HL-60 (cell line): ENCODE measurements around the gene SULT6B1.

Experiments used
- DNase-seq, 2 experiments: peaks; one replicate each; pipeline ENCODE4 v3.0.0-alpha.2; 2010 to 2020; ENCODE audit warnings: low read depth in 1 of 2, low spot score in 1 of 2
- H3K27ac ChIP-seq: fragments of 250-450 bp; sonication (Bioruptor Pico); replicated peaks from 2 replicates; pipeline ENCODE4 v1.5.1; 2020; ENCODE audit warnings: mild to moderate bottlenecking, moderate library complexity
- H3K27me3 ChIP-seq: fragments of 250-450 bp; sonication (Bioruptor Pico); 2 replicates; pipeline ENCODE4 v1.5.1; 2021; ENCODE audit warnings: mild to moderate bottlenecking, moderate library complexity; ENCODE audit not compliant: insufficient read depth, poor library complexity, severe bottlenecking
- H3K4me3 ChIP-seq: replicated peaks from 2 replicates; pipeline ENCODE4 v1.5.1; 2011; ENCODE audit warnings: mild to moderate bottlenecking, control low read depth, low read length; ENCODE audit not compliant: insufficient read depth
- GABPA ChIP-seq: IDR thresholded peaks from 2 replicates; pipeline ENCODE4 v1.6.1; 2012; ENCODE audit warnings: low read depth
- POLR2AphosphoS5 ChIP-seq: IDR thresholded peaks from 2 replicates; pipeline ENCODE4 v1.6.1; 2012; ENCODE audit warnings: low read depth
- SPI1 ChIP-seq: IDR thresholded peaks from 2 replicates; pipeline ENCODE4 v1.6.1; 2012; ENCODE audit warnings: low read depth, mild to moderate bottlenecking, borderline replicate concordance
- TF ChIP-seq, protein P1 (sequence below): IDR thresholded peaks from one replicate; pipeline ENCODE4 v1.5.1; 2011; ENCODE audit warnings: low read length, control low read depth, inconsistent platforms; ENCODE audit not compliant: insufficient read depth
- TF ChIP-seq, protein P2 (sequence below): IDR thresholded peaks from 2 replicates; pipeline ENCODE4 v1.6.1; 2012; ENCODE audit warnings: low read depth; ENCODE audit not compliant: insufficient replicate concordance

SULT6B1 gene

DNA sequence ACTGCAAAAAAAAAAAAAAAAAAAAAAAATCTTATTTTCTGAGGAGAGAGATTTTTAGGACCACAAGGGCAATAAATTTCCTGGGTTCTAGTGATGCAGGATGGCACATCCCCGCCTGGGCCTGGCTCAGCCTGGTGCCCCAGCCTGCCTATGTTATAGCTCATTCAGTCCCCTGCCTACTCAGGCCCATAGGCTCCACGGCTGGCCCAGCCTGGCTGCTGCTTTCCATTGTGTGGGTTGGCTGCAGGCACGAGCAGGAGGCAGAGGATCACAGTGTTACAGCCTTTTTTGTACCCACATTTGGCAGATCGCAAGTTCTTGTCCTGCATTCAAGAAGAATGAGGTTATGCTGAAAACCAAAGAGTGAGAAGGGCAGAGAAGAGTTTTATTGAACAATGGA lies 2.8 kb upstream of the SULT6B1 start:
- TF ChIP-seq GABPA (no peak), SPI1 (no peak), POLR2AphosphoS5 (no peak)
- TF ChIP-seq, protein P1, sequence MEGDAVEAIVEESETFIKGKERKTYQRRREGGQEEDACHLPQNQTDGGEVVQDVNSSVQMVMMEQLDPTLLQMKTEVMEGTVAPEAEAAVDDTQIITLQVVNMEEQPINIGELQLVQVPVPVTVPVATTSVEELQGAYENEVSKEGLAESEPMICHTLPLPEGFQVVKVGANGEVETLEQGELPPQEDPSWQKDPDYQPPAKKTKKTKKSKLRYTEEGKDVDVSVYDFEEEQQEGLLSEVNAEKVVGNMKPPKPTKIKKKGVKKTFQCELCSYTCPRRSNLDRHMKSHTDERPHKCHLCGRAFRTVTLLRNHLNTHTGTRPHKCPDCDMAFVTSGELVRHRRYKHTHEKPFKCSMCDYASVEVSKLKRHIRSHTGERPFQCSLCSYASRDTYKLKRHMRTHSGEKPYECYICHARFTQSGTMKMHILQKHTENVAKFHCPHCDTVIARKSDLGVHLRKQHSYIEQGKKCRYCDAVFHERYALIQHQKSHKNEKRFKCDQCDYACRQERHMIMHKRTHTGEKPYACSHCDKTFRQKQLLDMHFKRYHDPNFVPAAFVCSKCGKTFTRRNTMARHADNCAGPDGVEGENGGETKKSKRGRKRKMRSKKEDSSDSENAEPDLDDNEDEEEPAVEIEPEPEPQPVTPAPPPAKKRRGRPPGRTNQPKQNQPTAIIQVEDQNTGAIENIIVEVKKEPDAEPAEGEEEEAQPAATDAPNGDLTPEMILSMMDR = no peak
- TF ChIP-seq, protein P2, sequence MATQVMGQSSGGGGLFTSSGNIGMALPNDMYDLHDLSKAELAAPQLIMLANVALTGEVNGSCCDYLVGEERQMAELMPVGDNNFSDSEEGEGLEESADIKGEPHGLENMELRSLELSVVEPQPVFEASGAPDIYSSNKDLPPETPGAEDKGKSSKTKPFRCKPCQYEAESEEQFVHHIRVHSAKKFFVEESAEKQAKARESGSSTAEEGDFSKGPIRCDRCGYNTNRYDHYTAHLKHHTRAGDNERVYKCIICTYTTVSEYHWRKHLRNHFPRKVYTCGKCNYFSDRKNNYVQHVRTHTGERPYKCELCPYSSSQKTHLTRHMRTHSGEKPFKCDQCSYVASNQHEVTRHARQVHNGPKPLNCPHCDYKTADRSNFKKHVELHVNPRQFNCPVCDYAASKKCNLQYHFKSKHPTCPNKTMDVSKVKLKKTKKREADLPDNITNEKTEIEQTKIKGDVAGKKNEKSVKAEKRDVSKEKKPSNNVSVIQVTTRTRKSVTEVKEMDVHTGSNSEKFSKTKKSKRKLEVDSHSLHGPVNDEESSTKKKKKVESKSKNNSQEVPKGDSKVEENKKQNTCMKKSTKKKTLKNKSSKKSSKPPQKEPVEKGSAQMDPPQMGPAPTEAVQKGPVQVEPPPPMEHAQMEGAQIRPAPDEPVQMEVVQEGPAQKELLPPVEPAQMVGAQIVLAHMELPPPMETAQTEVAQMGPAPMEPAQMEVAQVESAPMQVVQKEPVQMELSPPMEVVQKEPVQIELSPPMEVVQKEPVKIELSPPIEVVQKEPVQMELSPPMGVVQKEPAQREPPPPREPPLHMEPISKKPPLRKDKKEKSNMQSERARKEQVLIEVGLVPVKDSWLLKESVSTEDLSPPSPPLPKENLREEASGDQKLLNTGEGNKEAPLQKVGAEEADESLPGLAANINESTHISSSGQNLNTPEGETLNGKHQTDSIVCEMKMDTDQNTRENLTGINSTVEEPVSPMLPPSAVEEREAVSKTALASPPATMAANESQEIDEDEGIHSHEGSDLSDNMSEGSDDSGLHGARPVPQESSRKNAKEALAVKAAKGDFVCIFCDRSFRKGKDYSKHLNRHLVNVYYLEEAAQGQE = no peak
- H3K4me3 ChIP-seq = no peak overlapping the region
- no peak for DNase-seq
- no peaks in the 10 kb centered on the region for H3K27me3 ChIP-seq
- peak overlapping the region; percentile 82 for H3K27ac ChIP-seq

- peak; percentile 72 to 81 for DNase-seq
- Histone ChIP-seq H3K4me3 (no peak overlapping the region), H3K27ac (peak overlapping the region; percentile 82), H3K27me3 (no peaks in the 10 kb centered on the region)
- TF ChIP-seq, protein P2 = no peak
- TF ChIP-seq, protein P1 = no peak
- TF ChIP-seq SPI1 = no peak
- TF ChIP-seq GABPA = no peak
- TF ChIP-seq POLR2AphosphoS5 = no peak
Measured at GRCh38 chr2:37190290-37190689, 1.8 kb upstream of the SULT6B1 start.

DNA sequence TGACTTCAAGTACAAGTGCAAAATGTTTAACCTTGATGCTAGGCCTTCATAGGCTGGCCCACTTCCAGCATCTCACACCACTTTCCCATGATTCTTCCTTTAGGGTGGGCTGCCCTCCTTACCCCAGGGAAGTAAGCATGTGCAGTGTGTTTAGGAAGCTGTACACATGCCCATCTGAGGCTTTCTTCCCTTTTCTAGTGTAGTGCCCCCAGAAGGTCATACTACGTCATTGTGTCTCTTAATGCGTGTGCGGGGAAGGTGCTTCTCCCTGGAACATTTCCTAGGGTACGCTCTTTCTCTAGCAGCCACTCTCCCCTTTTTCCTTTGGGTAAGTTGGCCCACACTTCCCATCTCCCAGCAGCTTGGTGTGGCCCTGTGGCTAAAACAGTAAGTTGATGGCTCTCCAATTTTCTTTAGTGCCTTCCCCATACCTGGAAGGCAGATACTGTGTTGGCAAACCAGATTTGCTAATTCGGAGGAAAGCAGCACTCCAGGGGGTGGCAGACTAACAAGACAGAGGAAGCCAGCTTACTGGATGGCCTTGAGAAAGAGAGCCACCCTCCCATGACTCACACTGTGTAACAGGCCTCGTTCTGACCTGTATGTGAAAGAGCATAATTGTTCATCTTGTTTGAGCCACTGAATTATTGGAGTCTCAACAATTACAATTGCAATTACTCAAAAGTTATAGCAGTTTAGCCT lies 1.1 kb upstream of the SULT6B1 start:
- DNase-seq = peak; percentile 60 to 88
- no peak overlapping the region for H3K4me3 ChIP-seq
- TF ChIP-seq, protein P2 = no peak
- no peak for TF ChIP-seq POLR2AphosphoS5
- TF ChIP-seq, protein P1 = no peak
- peak; percentile 7; the same call in 1 of the 2 replicates for TF ChIP-seq SPI1
- no peak for TF ChIP-seq GABPA
- H3K27me3 ChIP-seq = no peaks in the 10 kb centered on the region
- peak overlapping the region; percentile 82 for H3K27ac ChIP-seq
